Esophagus (tissue), 2 donors: ENCODE measurements around the gene MRPS30. TPM values are rescaled to one million over a fixed set of nuclear protein-coding genes. Genes with fewer than 3 reads are reported as not detected.
"Not testable (repeated sequence)": the region's sequence is repeated elsewhere in the genome, so short reads cannot be mapped to it uniquely, and the experiment has no call there.

Experiments used
- H3K27ac ChIP-seq, 2 donors: one replicate each; pipeline ENCODE4 v1.5.1; 2013; ENCODE audit warnings: low read depth in 2 of 2, mild to moderate bottlenecking in 2 of 2, inconsistent platforms in 1 of 2, low read length in 1 of 2, moderate library complexity in 1 of 2
- H3K27me3 ChIP-seq, 2 donors: one replicate each; pipeline ENCODE4 v1.6.1; 2013; ENCODE audit warnings: low read length in 2 of 2, control low read depth in 1 of 2, mild to moderate bottlenecking in 1 of 2; ENCODE audit not compliant: insufficient read depth in 2 of 2, control insufficient read depth in 1 of 2
- H3K36me3 ChIP-seq, 2 donors: one replicate each; pipeline ENCODE4 v1.6.1; 2013; ENCODE audit warnings: low read length in 1 of 2; ENCODE audit not compliant: control insufficient read depth in 2 of 2, insufficient read depth in 2 of 2
- H3K4me1 ChIP-seq, 2 donors: one replicate each; pipeline ENCODE4 v1.6.1; 2013; ENCODE audit warnings: low read length in 1 of 2; ENCODE audit not compliant: control insufficient read depth in 2 of 2, insufficient read depth in 2 of 2
- H3K4me3 ChIP-seq, 2 donors: one replicate each; pipeline ENCODE4 v1.5.1; 2013; ENCODE audit warnings: low read length in 2 of 2, mild to moderate bottlenecking in 2 of 2, low read depth in 1 of 2, moderate library complexity in 1 of 2
- H3K9me3 ChIP-seq, 2 donors: one replicate each; pipeline ENCODE4 v1.6.1; 2013; ENCODE audit warnings: mild to moderate bottlenecking in 2 of 2, low read depth in 1 of 2, low read length in 1 of 2, moderate library complexity in 1 of 2; ENCODE audit not compliant: control insufficient read depth in 2 of 2, insufficient read depth in 1 of 2
- WGBS, 2 donors: extraction: QIAGEN DNeasy Blood & Tissue Kit; methylation state at CpG; one replicate each; pipeline ENCODE4 v1.1.7; 2013; 5-methylcytosine and 5-hydroxymethylcytosine counted together
- polyA plus RNA-seq, 2 donors: library from polyadenylated mRNA; stranded (reverse); fragments of 200-250 nt; gene quantifications; one replicate each; pipeline ENCODE4 v1.2.3, GENCODE V29; 2013
- donor health status: healthy with polysubstance abuse.
- donor health status: Bipolar disorder and iron deficiency.

The MRPS30 gene
- 10 to 100 TPM; 13.2 to 20.1 TPM for polyA plus RNA-seq

DNA sequence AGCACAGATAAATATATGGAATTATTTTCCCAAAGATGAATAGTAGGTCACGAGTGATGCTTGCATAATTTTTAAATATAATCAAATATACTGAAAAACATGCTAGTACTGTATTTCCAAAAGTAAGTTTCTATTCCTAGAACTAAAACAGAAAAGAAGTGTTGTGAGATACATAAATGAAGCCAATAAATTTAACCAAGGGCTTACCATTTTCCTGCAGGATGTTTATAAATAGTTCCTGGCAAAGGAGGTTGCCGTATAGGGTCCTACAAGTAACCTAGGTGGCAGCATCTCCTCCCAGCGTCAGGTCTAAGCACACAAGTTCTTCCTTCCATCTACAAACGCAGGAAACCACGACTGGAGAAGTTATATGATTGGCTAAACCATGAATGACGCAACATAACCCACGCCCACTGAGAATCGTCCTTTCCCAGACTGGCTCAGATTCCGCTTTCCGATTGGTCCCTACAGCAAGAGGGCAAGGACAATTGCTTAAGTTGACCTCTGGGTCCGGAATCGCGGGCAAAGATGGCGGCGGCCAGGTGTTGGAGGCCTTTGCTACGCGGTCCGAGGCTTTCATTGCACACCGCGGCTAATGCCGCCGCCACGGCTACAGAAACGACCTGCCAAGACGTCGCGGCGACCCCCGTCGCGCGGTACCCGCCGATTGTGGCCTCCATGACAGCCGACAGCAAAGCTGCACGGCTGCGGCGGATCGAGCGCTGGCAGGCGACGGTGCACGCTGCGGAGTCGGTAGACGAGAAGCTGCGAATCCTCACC is at the start of gene MRPS30:
Gene MRPS30 (plus strand): TSS at position 513 of the 780 bp plus-strand sequence. CDS start 16 bp downstream, at position 529.
- Histone ChIP-seq H3K9me3 (no peaks in the 10 kb centered on the region), H3K27ac (peak within 1 kb of the TSS; percentile 92 to 94), H3K36me3 (no peaks in the 10 kb centered on the region), H3K4me3 (peak within 1 kb of the TSS; percentile 99 to 100), H3K27me3 (no peaks in the 10 kb centered on the region), H3K4me1 (no peaks in the 10 kb centered on the region)
- WGBS, 2 donors, result 1% methylated on average over 47 of the region's 47 CpGs

- Histone ChIP-seq H3K4me3 (no peak overlapping the region), H3K9me3 (no peaks in the 10 kb centered on the region), H3K4me1 (no peaks in the 10 kb centered on the region), H3K27ac (no peak overlapping the region), H3K36me3 (no peaks in the 10 kb centered on the region), H3K27me3 (no peaks in the 10 kb centered on the region)
- 69 to 70% methylated on average over 2 of the region's 2 CpGs for WGBS, 2 donors
Measured at GRCh38 chr5:44769200-44769876, 39.4 kb upstream of the MRPS30 start.

GRCh38 chr5:44769877-44770209 is 38.9 kb upstream of the MRPS30 start:
- H3K4me1 ChIP-seq, result no peaks in the 10 kb centered on the region
- H3K27me3 ChIP-seq, result no peaks in the 10 kb centered on the region
- no peak overlapping the region for H3K4me3 ChIP-seq
- no peaks in the 10 kb centered on the region for H3K36me3 ChIP-seq
- H3K9me3 ChIP-seq, result no peaks in the 10 kb centered on the region
- H3K27ac ChIP-seq, result no peak overlapping the region
- 68 to 70% methylated on average over 5 of the region's 5 CpGs for WGBS, 2 donors

GRCh38 chr5:44770780-44771717 is 37.7 kb upstream of the MRPS30 start:
- H3K4me3 ChIP-seq, result no peak overlapping the region
- H3K27ac ChIP-seq, result no peak overlapping the region
- H3K4me1 ChIP-seq, result no peaks in the 10 kb centered on the region
- H3K27me3 ChIP-seq, result no peaks in the 10 kb centered on the region
- WGBS, 2 donors, result 54 to 58% methylated on average over 6 of the region's 6 CpGs
- H3K36me3 ChIP-seq, result no peaks in the 10 kb centered on the region
- H3K9me3 ChIP-seq, result no peaks in the 10 kb centered on the region

DNA sequence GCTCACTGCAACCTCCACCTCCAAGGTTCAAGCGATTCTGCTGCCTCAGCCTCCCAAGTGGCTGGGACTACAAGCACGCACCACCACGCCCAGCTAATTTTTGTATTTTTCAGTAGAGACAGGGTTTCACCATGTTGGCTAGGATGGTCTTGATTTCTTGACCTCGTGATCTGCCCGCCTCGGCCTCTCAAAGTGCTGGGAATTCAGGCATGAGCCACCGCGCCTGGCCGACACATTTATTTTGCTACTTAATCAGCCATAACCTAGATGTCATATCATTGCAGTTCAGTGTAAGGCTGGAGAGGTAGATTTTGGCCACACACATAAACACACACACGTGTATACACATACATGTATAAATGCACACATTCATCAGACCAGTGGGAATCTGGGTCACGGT is 36.4 kb upstream of the MRPS30 start:
- H3K4me3 ChIP-seq, H3K4me1 ChIP-seq, H3K27ac ChIP-seq, H3K27me3 ChIP-seq, H3K36me3 ChIP-seq, H3K9me3 ChIP-seq: not testable (repeated sequence)
- WGBS, 2 donors, result 94 to 97% methylated on average over 11 of the region's 11 CpGs

DNA sequence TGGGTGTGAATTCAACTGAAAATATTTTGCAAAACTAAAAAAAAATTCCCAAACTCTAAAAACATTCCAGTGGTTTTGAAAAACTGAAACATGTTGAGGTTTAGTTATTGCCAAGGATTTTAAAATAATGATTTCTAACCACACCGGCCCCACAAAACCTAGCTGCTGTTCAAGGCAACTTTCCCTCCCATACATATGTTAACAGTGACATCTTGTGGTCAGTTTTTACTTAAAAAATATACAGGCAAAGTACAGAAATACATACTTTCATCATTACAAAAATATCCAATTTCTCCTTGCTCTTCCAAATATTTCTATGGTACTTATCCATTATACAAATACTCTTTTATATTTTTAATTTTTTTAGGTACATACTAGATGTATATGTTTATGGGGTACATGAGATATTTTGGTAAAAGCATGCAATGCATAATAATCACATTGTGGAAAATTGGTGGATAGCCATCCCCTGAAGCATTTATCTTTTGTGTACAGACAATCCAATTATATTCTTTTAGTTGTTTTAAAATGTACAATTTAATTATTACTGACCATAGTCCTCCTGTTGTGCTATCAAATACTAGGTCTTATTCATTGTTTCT is 34.4 kb upstream of the MRPS30 start:
- Histone ChIP-seq H3K36me3 (no peaks in the 10 kb centered on the region), H3K4me3 (no peak overlapping the region), H3K27ac (no peak overlapping the region), H3K27me3 (no peaks in the 10 kb centered on the region), H3K4me1 (no peaks in the 10 kb centered on the region), H3K9me3 (no peaks in the 10 kb centered on the region)
- WGBS, 2 donors, result 6 to 14% methylated on average over 1 of the region's 1 CpG

DNA sequence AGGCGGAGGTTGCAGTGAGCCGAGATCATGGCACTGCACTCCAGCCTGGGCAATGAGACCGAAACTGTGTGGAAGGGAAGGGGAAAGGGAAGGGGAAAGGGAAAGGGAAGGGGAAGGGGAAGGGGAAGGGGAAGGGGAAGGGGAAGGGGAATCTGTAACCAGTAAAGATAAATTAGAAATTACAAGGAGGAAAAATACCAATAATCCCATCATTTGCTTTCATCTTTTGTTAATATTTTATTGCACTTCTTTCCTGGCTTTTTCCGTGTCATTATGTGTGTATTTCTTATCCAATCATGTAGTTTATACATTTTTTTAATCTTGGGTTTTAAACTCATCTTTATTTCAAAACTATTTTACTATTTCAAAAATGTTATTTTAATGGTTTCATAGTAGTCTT is 29.6 kb upstream of the MRPS30 start:
- Histone ChIP-seq H3K36me3 (no peaks in the 10 kb centered on the region), H3K4me1 (no peaks in the 10 kb centered on the region), H3K27me3 (no peaks in the 10 kb centered on the region), H3K4me3 (no peak overlapping the region), H3K9me3 (no peaks in the 10 kb centered on the region), H3K27ac (no peak overlapping the region)
- 95 to 96% methylated on average over 2 to 4 of the region's 4 CpGs for WGBS, 2 donors

- Histone ChIP-seq H3K4me1 (no peaks in the 10 kb centered on the region), H3K27ac (no peak overlapping the region), H3K36me3 (no peaks in the 10 kb centered on the region), H3K4me3 (no peak overlapping the region), H3K27me3 (no peaks in the 10 kb centered on the region), H3K9me3 (no peaks in the 10 kb centered on the region)
- 86% methylated on average over 4 of the region's 4 CpGs for WGBS, 2 donors
Measured at GRCh38 chr5:44783634-44784315, 25.0 kb upstream of the MRPS30 start.

DNA sequence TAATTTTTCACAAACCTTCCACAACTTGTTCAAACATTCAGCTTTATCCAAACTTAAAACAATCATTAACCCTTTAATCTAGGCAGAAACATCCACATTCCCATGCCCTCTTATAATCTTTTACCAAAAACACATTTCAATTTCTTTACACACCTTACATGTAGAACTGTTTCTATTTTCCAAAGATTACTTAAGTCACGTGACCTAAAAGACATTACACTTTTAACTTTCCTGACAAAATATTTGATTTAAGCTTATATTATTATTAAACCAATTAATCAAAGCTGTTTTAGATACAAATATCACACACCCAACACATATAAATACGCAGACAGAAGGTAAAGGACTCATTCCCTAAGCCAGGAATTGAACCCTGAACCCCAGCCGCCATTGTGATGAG is 21.0 kb upstream of the MRPS30 start:
- H3K27ac ChIP-seq, result no peak overlapping the region
- no peaks in the 10 kb centered on the region for H3K36me3 ChIP-seq
- H3K4me3 ChIP-seq, result no peak overlapping the region
- H3K4me1 ChIP-seq, result no peaks in the 10 kb centered on the region
- no peaks in the 10 kb centered on the region for H3K27me3 ChIP-seq
- WGBS, 2 donors, result 88 to 89% methylated on average over 3 of the region's 3 CpGs
- no peaks in the 10 kb centered on the region for H3K9me3 ChIP-seq
